SK-N-MC (cell line): Measurements from ENCODE around the gene PLCXD1.

Experiments used
- EZH2 ChIP-seq: fragments of 200-600 bp; sonication (generic); IDR thresholded peaks from one replicate; pipeline ENCODE4 v1.6.1; 2017; ENCODE audit warnings: antibody characterized with exemption
- FOXP2 ChIP-seq: optimal IDR thresholded peaks from 2 replicates; pipeline ENCODE3; 2011; ENCODE audit warnings: mild to moderate bottlenecking, moderate library complexity; ENCODE audit not compliant: insufficient read depth; ENCODE audit errors: extremely low read length, control extremely low read depth
- POLR2AphosphoS5 ChIP-seq: IDR thresholded peaks from 2 replicates; pipeline ENCODE4 v1.6.1; 2012; ENCODE audit warnings: mild to moderate bottlenecking, low read depth, low read length, borderline replicate concordance

DNA sequence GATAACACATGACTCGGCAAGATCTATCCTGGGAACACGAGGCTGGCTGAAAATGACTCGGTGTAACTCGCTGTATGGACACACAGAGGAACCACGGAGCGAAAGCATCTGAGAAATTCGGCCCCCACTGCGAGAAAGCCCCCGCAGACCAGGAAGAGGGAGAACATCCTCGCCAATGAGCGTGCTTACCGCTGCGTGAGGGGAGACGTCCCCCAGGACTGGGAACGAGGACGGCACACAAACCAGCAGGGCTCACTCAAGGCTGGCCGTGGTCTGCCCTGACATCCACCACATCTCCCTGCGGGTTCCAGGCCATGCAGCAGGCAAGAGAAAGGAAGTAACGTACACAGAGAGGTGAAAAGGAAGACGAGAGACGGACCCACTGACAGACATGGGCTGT lies 55.0 kb downstream of the PLCXD1 start:
- no peak for TF ChIP-seq POLR2AphosphoS5
- no peak for TF ChIP-seq EZH2
- TF ChIP-seq FOXP2: no peak
